Gastrocnemius medialis (tissue), 4 donors: ENCODE measurements around the gene NBEA.

ENCODE experiments used
- POLR2A ChIP-seq, 2 donors: fragments of 450-650 bp; IDR thresholded peaks; one replicate each; pipeline ENCODE4 v1.6.1; 2017; ENCODE audit warnings: antibody characterized with exemption in 2 of 2, mild to moderate bottlenecking in 2 of 2, moderate library complexity in 2 of 2
- TF ChIP-seq, protein P1 (sequence below), 5 experiments: fragments of 450-650 bp in 3 of 5; fragments of 200-600 bp in 2 of 5; sonication (generic) in 2 of 5; IDR thresholded peaks in 4 of 5; conservative IDR thresholded peaks in 1 of 5; 1 replicate in 4 of 5; 2 replicates in 1 of 5; pipeline ENCODE4 v1.5.1; 2016 to 2019; ENCODE audit warnings: antibody characterized with exemption in 5 of 5, mild to moderate bottlenecking in 3 of 5, moderate library complexity in 3 of 5

GRCh38 chr13:35028338-35028867 lies 86.3 kb downstream of the NBEA start:
- TF ChIP-seq, protein P1, sequence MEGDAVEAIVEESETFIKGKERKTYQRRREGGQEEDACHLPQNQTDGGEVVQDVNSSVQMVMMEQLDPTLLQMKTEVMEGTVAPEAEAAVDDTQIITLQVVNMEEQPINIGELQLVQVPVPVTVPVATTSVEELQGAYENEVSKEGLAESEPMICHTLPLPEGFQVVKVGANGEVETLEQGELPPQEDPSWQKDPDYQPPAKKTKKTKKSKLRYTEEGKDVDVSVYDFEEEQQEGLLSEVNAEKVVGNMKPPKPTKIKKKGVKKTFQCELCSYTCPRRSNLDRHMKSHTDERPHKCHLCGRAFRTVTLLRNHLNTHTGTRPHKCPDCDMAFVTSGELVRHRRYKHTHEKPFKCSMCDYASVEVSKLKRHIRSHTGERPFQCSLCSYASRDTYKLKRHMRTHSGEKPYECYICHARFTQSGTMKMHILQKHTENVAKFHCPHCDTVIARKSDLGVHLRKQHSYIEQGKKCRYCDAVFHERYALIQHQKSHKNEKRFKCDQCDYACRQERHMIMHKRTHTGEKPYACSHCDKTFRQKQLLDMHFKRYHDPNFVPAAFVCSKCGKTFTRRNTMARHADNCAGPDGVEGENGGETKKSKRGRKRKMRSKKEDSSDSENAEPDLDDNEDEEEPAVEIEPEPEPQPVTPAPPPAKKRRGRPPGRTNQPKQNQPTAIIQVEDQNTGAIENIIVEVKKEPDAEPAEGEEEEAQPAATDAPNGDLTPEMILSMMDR (IDR thresholded peaks at IDR 0.05 in 4 of 5, conservative IDR thresholded peaks at IDR 0.05 in 1 of 5) = no peak
- TF ChIP-seq POLR2A (IDR thresholded peaks at IDR 0.05) = no peak
